HepG2 (cell line): Measurements from ENCODE around the gene EPHA6. TPM values are rescaled to one million over a fixed set of nuclear protein-coding genes. Genes with fewer than 3 reads are reported as not detected.

ENCODE experiments used
- ATAC-seq: fragments of 200-7000 bp; cut with Tn5 transposase; 3 replicates; pipeline ENCODE4 v1.9.1; 2020; ENCODE audit warnings: mild to moderate bottlenecking, moderate library complexity
- BruUV-seq: library from RNA; stranded (reverse); fragments of 400-500 nt; replicated peaks from 2 replicates; lab custom pipeline; 2021; lab: Mats Ljungman, UMichigan
- CTCF ChIA-PET: fragments of 300-600 bp; formaldehyde crosslinking; extraction: SDS; loops from one replicate; lab custom pipeline; 2021; ENCODE audit warnings: low total read pairs, inconsistent platforms, low intra/inter-chr PET ratio; lab: Yijun Ruan, JAX
- POLR2A ChIA-PET: fragments of 350-600 bp; sonication (Branson Sonifier 250); formaldehyde crosslinking; loops from one replicate; lab custom pipeline; 2020; ENCODE audit warnings: antibody characterized with exemption, inconsistent platforms; lab: Yijun Ruan, JAX
- DNase-seq: peaks from one replicate; pipeline ENCODE4 v3.0.0-alpha.2; 2015; ENCODE audit warnings: low spot score
- FAIRE-seq: peaks from 3 replicates; lab custom pipeline; 2011; peaks lifted over from hg19 to GRCh38; lab: Jason Lieb, UNC
- H2AFZ ChIP-seq: one replicate; pipeline ENCODE4 v1.6.1; 2011; ENCODE audit warnings: low read length, inconsistent platforms
- H3K27ac ChIP-seq: fragments of 300-600 bp; 3 replicates; pipeline ENCODE4 v1.8.0; 2011; ENCODE audit warnings: mixed run types, mild to moderate bottlenecking, mixed read lengths, low read length, inconsistent platforms; ENCODE audit not compliant: insufficient read depth; ENCODE audit errors: extremely low read length
- H3K27me3 ChIP-seq, 2 experiments: fragments of 200-600 bp in 1 of 2; 2 replicates in 1 of 2; 3 replicates in 1 of 2; pipeline versions ENCODE4 v1.6.0 to v1.8.0; 2011; ENCODE audit warnings: low read length in 2 of 2, mild to moderate bottlenecking in 2 of 2, moderate library complexity in 2 of 2, inconsistent platforms in 1 of 2; ENCODE audit not compliant: insufficient read depth in 2 of 2, control insufficient read depth in 1 of 2
- H3K36me3 ChIP-seq, 2 experiments: fragments of 200-600 bp in 1 of 2; replicated peaks in 1 of 2; 2 replicates in 1 of 2; 3 replicates in 1 of 2; pipeline versions ENCODE4 v1.5.1 to v1.8.0; 2011; ENCODE audit warnings: low read length in 2 of 2, inconsistent platforms in 1 of 2; ENCODE audit not compliant: insufficient read depth in 2 of 2, control insufficient read depth in 1 of 2
- H3K4me1 ChIP-seq: 2 replicates; pipeline ENCODE4 v1.5.1; 2012; ENCODE audit warnings: low read length, inconsistent platforms; ENCODE audit not compliant: insufficient read depth
- H3K4me2 ChIP-seq: 2 replicates; pipeline ENCODE4 v1.6.0; 2011; ENCODE audit warnings: low read depth, low read length, inconsistent platforms
- H3K4me3 ChIP-seq, 3 experiments: fragments of 200-600 bp in 1 of 3; sonication (generic), shearing (Covaris generic) in 1 of 3; replicated peaks in 1 of 3; 2 replicates each; pipeline ENCODE4 v1.5.1; 2011 to 2016; ENCODE audit warnings: low read length in 3 of 3, inconsistent platforms in 2 of 3, low read depth in 2 of 3, mild to moderate bottlenecking in 2 of 3, control low read depth in 1 of 3, mixed read lengths in 1 of 3; ENCODE audit not compliant: insufficient read depth in 1 of 3
- H3K79me2 ChIP-seq: one replicate; pipeline ENCODE4 v1.6.1; 2011; ENCODE audit warnings: low read length, inconsistent platforms; ENCODE audit not compliant: insufficient read depth
- H3K9ac ChIP-seq: 2 replicates; pipeline ENCODE4 v1.6.0; 2011; ENCODE audit warnings: mild to moderate bottlenecking, low read depth, low read length, inconsistent platforms; ENCODE audit not compliant: insufficient read depth
- H3K9me3 ChIP-seq: 2 replicates; pipeline ENCODE4 v1.5.1; 2012; ENCODE audit warnings: mild to moderate bottlenecking, low read length
- H4K20me1 ChIP-seq: 2 replicates; pipeline ENCODE4 v1.6.0; 2011; ENCODE audit warnings: inconsistent platforms, mild to moderate bottlenecking, low read length, moderate library complexity; ENCODE audit not compliant: insufficient read depth
- DPF2 ChIP-seq: sonication (generic); formaldehyde crosslinking; IDR thresholded peaks from 2 replicates; pipeline ENCODE4 v1.4.0; 2020; ENCODE audit warnings: mild to moderate bottlenecking, low read depth, missing genetic modification reagents, borderline replicate concordance
- E2F5 ChIP-seq: sonication (generic); formaldehyde crosslinking; conservative IDR thresholded peaks from 2 replicates; pipeline ENCODE4 v1.4.0; 2020; ENCODE audit warnings: missing genetic modification reagents
- ESRRA ChIP-seq: sonication (generic); formaldehyde crosslinking; IDR thresholded peaks from 2 replicates; pipeline ENCODE4 v1.5.1; 2020; ENCODE audit warnings: mild to moderate bottlenecking, low read depth, missing genetic modification reagents
- HNF1B ChIP-seq: sonication (generic); formaldehyde crosslinking; IDR thresholded peaks from 2 replicates; pipeline ENCODE4 v1.5.1; 2020; ENCODE audit warnings: mild to moderate bottlenecking, moderate library complexity, missing genetic modification reagents
- KDM1A ChIP-seq: IDR thresholded peaks from 2 replicates; pipeline ENCODE4 v1.6.1; 2016; ENCODE audit warnings: missing compliant biosample characterization
- KLF12 ChIP-seq: sonication (generic); formaldehyde crosslinking; IDR thresholded peaks from 2 replicates; pipeline ENCODE4 v1.4.0; 2020; ENCODE audit warnings: missing genetic modification reagents, borderline replicate concordance
- MXD4 ChIP-seq: IDR thresholded peaks from 2 replicates; pipeline ENCODE4 v1.6.1; 2016; ENCODE audit warnings: mild to moderate bottlenecking, missing biosample characterization, missing genetic modification reagents
- NR1H2 ChIP-seq: sonication (generic); formaldehyde crosslinking; IDR thresholded peaks from 2 replicates; pipeline ENCODE4 v1.8.1; 2022; ENCODE audit warnings: low read depth, missing genetic modification reagents, borderline replicate concordance
- RARA ChIP-seq: IDR thresholded peaks from 2 replicates; pipeline ENCODE4 v1.6.1; 2016; ENCODE audit warnings: missing genetic modification reagents, missing compliant biosample characterization
- SMAD9 ChIP-seq: sonication (generic); formaldehyde crosslinking; IDR thresholded peaks from 2 replicates; pipeline ENCODE4 v1.5.1; 2020; ENCODE audit warnings: mild to moderate bottlenecking, missing genetic modification reagents
- TIGD3 ChIP-seq: sonication (generic); formaldehyde crosslinking; IDR thresholded peaks from 2 replicates; pipeline ENCODE4 v1.5.1; 2020; ENCODE audit warnings: mild to moderate bottlenecking, missing genetic modification reagents, borderline replicate concordance
- ZC3H4 ChIP-seq: sonication (generic); formaldehyde crosslinking; IDR thresholded peaks from 2 replicates; pipeline ENCODE4 v1.4.0; 2020; ENCODE audit warnings: missing genetic modification reagents, borderline replicate concordance
- ZNF138 ChIP-seq: sonication (generic); formaldehyde crosslinking; IDR thresholded peaks from 2 replicates; pipeline ENCODE4 v1.5.0; 2020; ENCODE audit warnings: mild to moderate bottlenecking, low read depth, missing genetic modification reagents
- ZNF891 ChIP-seq: sonication (generic); formaldehyde crosslinking; IDR thresholded peaks from 2 replicates; pipeline ENCODE4 v1.5.0; 2020; ENCODE audit warnings: mild to moderate bottlenecking, missing genetic modification reagents
- ZSCAN9 ChIP-seq: IDR thresholded peaks from 2 replicates; pipeline ENCODE4 v1.6.1; 2016; ENCODE audit warnings: borderline replicate concordance
- WGBS: methylation state at CpG from one replicate; pipeline ENCODE4 v1.1.6; 2017; ENCODE audit warnings: low lambda C conversion rate; 5-methylcytosine and 5-hydroxymethylcytosine counted together
- in situ Hi-C: cut with HindIII; loops from 2 replicates; pipeline ENCODE4 v1.10.0; 2017; ENCODE audit warnings: low pct_unique_long_range_greater_than_20kb; ENCODE audit not compliant: extremely low pct_ligation_motif_present
- intact Hi-C: fragments of 100-400 bp; cut with micrococcal nuclease; formaldehyde crosslinking; loops from one replicate; pipeline ENCODE4 v1.10.0; 2022; ENCODE audit not compliant: unreplicated experiment
- polyA plus RNA-seq, 8 experiments: library from polyadenylated mRNA; depleted of rRNA in 3 of 8; stranded (reverse) in 7 of 8; unstranded in 1 of 8; fragments of >200 nt; fragmentation: Illumina TruSeq in 4 of 8; extraction: Trizol in 4 of 8; gene quantifications; 2 replicates each; pipeline versions ENCODE4 v1.2.1 to v1.2.3, GENCODE V29; 2011 to 2016; ENCODE audit warnings: low read depth in 4 of 8, missing spikeins in 1 of 8, mixed read lengths in 1 of 8; ENCODE audit not compliant: insufficient read depth in 1 of 8
- total RNA-seq, 5 experiments: library from RNA; depleted of rRNA; stranded (reverse); fragments of >200 nt; fragmentation: Illumina TruSeq; extraction: Trizol; gene quantifications; 2 replicates each; pipeline ENCODE4 v1.2.3, GENCODE V29; 2016; ENCODE audit warnings: low read depth in 1 of 5

EPHA6 gene
- total and polyA plus RNA-seq, 2 of the 13 experiments (the other 11 are each of a cell fraction or from before 2014, with no cell fraction given): not detected

GRCh38 chr3:96803870-96804269 lies 10.5 kb upstream of the EPHA6 start:
- CTCF ChIA-PET: no interaction called here
- TF ChIP-seq ZSCAN9 (CRISPR knock-in tag) (no peak), NR1H2 (CRISPR knock-in tag) (no peak), RARA (CRISPR knock-in tag) (no peak), DPF2 (CRISPR knock-in tag) (no peak), HNF1B (CRISPR knock-in tag) (no peak), MXD4 (no peak), E2F5 (CRISPR knock-in tag) (no peak), TIGD3 (no peak), ESRRA (CRISPR knock-in tag) (no peak), KDM1A (CRISPR knock-in tag) (no peak), SMAD9 (CRISPR knock-in tag) (no peak), KLF12 (CRISPR knock-in tag) (no peak), ZC3H4 (CRISPR knock-in tag) (no peak), ZNF138 (CRISPR knock-in tag) (no peak), ZNF891 (CRISPR knock-in tag) (no peak)
- 0% methylated on average over 1 of the region's 1 CpG for WGBS

More at GRCh38 chr3:96803870-96804269, 10.5 kb upstream of the EPHA6 start:
- Histone ChIP-seq H4K20me1 (no peaks in the 10 kb centered on the region), H3K4me3 (no peak overlapping the region), H3K4me2 (no peak overlapping the region), H3K79me2 (no peaks in the 10 kb centered on the region), H3K9ac (no peak overlapping the region), H2AFZ (no peak overlapping the region), H3K4me1 (no peaks in the 10 kb centered on the region), H3K9me3 (no peaks in the 10 kb centered on the region), H3K27me3 (no peaks in the 10 kb centered on the region; a peak in 1 of 5 replicates), H3K27ac (no peak overlapping the region), H3K36me3 (no peaks in the 10 kb centered on the region)
- ATAC-seq (no peak), FAIRE-seq (no peak), DNase-seq (no peak)
- POLR2A ChIA-PET: no interaction called here
- intact Hi-C loops (no loop called here), in situ Hi-C loops (no loop called here)
- no TSS peak for BruUV-seq
